Endothelial cell of umbilical vein (primary cell): ENCODE results near the gene ARSK. TPM values are rescaled to one million over a fixed set of nuclear protein-coding genes. Genes with fewer than 3 reads are reported as not detected.

ENCODE experiments used
- BruUV-seq: library from RNA; stranded (reverse); fragments of 400-500 nt; replicated peaks from 2 replicates; lab custom pipeline; 2021; lab: Mats Ljungman, UMichigan
- CTCF ChIA-PET: fragments of 300-600, 350-600 bp; sonication (Branson Sonifier 250); formaldehyde crosslinking; loops from one replicate; lab custom pipeline; 2021; ENCODE audit warnings: antibody characterized with exemption, inconsistent platforms; lab: Charles Lee
- POLR2A ChIA-PET: fragments of 300-600, 350-600 bp; sonication (Branson Sonifier 250); formaldehyde crosslinking; loops from one replicate; lab custom pipeline; 2021; ENCODE audit warnings: antibody characterized with exemption, inconsistent platforms; lab: Charles Lee
- DNase-seq: peaks from one replicate; pipeline ENCODE4 v3.0.0-alpha.2; 2011; ENCODE audit warnings: low read depth, low spot score
- FAIRE-seq: peaks from 2 replicates; lab custom pipeline; 2011; peaks lifted over from hg19 to GRCh38; lab: Jason Lieb, UNC
- H2AFZ ChIP-seq: 2 replicates; pipeline ENCODE4 v1.6.0; 2012; ENCODE audit warnings: low read depth, low read length, control low read depth, inconsistent platforms
- H3K27ac ChIP-seq: 2 replicates; pipeline ENCODE4 v1.5.1; 2011; ENCODE audit warnings: low read depth, mild to moderate bottlenecking, control low read depth, low read length, moderate library complexity; ENCODE audit not compliant: insufficient read depth
- H3K27me3 ChIP-seq, 2 experiments: 2 replicates each; pipeline versions ENCODE4 v1.6.0 to v1.6.1; 2011; ENCODE audit warnings: low read length in 2 of 2, mixed read lengths in 1 of 2; ENCODE audit not compliant: control insufficient read depth in 2 of 2, insufficient read depth in 2 of 2
- H3K36me3 ChIP-seq, 2 experiments: 2 replicates in 1 of 2; 3 replicates in 1 of 2; pipeline ENCODE4 v1.5.1; 2011; ENCODE audit warnings: low read length in 2 of 2, mild to moderate bottlenecking in 1 of 2, moderate library complexity in 1 of 2; ENCODE audit not compliant: control insufficient read depth in 2 of 2, insufficient read depth in 2 of 2; ENCODE audit errors: extremely low read depth in 1 of 2
- H3K4me1 ChIP-seq: 3 replicates; pipeline ENCODE4 v1.5.1; 2011; ENCODE audit warnings: mild to moderate bottlenecking, low read length; ENCODE audit not compliant: control insufficient read depth, insufficient read depth; ENCODE audit errors: extremely low read depth
- H3K4me2 ChIP-seq: 2 replicates; pipeline ENCODE4 v1.6.1; 2011; ENCODE audit warnings: low read length, control low read depth, mixed read lengths; ENCODE audit not compliant: insufficient read depth
- H3K4me3 ChIP-seq, 3 experiments: fragments of 200-600 bp in 1 of 3; sonication (generic), shearing (Covaris generic) in 1 of 3; replicated peaks in 1 of 3; 2 replicates each; pipeline ENCODE4 v1.5.1; 2011 to 2016; ENCODE audit warnings: control low read depth in 3 of 3, low read length in 3 of 3, mild to moderate bottlenecking in 2 of 3, inconsistent platforms in 1 of 3, low read depth in 1 of 3, moderate library complexity in 1 of 3; ENCODE audit not compliant: insufficient read depth in 1 of 3
- H3K79me2 ChIP-seq: 2 replicates; pipeline ENCODE4 v1.6.0; 2012; ENCODE audit warnings: low read length, inconsistent platforms; ENCODE audit not compliant: control insufficient read depth, insufficient read depth
- H3K9ac ChIP-seq: replicated peaks from 2 replicates; pipeline ENCODE3; 2011; ENCODE audit warnings: low read length, control low read depth; ENCODE audit not compliant: insufficient read depth; ENCODE audit errors: extremely low read depth
- H3K9me1 ChIP-seq: replicated peaks from 3 replicates; pipeline ENCODE4 v1.6.0; 2011; ENCODE audit warnings: mild to moderate bottlenecking, low read length; ENCODE audit not compliant: control insufficient read depth, insufficient read depth; ENCODE audit errors: extremely low read depth
- H3K9me3 ChIP-seq: replicated peaks from 2 replicates; pipeline ENCODE4 v1.5.1; 2012; ENCODE audit warnings: low read length, inconsistent platforms; ENCODE audit not compliant: control insufficient read depth, insufficient read depth
- H4K20me1 ChIP-seq: replicated peaks from 2 replicates; pipeline ENCODE3; 2011; ENCODE audit warnings: mild to moderate bottlenecking, low read length; ENCODE audit not compliant: control insufficient read depth, insufficient read depth; ENCODE audit errors: extremely low read depth
- CTCF ChIP-seq, 2 donors: IDR thresholded peaks; 1 replicate in 1 of 2; 2 replicates in 1 of 2; pipeline ENCODE4 v1.5.1; 2011; ENCODE audit warnings: low read length in 2 of 2, mild to moderate bottlenecking in 2 of 2, moderate library complexity in 2 of 2, control low read depth in 1 of 2, inconsistent platforms in 1 of 2, low read depth in 1 of 2; ENCODE audit not compliant: insufficient read depth in 1 of 2; ENCODE audit errors: extremely low read depth in 1 of 2
- EZH2 ChIP-seq: IDR thresholded peaks from 2 replicates; pipeline ENCODE4 v1.6.1; 2012; ENCODE audit warnings: borderline replicate concordance, low read depth, mild to moderate bottlenecking, moderate library complexity, low read length, inconsistent platforms; ENCODE audit not compliant: severe bottlenecking
- FOS ChIP-seq: IDR thresholded peaks from 2 replicates; pipeline ENCODE4 v1.6.1; 2011; ENCODE audit warnings: mild to moderate bottlenecking, low read length, moderate library complexity, borderline replicate concordance; ENCODE audit not compliant: insufficient read depth
- GATA2 ChIP-seq: IDR thresholded peaks from 2 replicates; pipeline ENCODE4 v1.7.0; 2011; ENCODE audit warnings: low read depth, mild to moderate bottlenecking, moderate library complexity, mixed read lengths, low read length; ENCODE audit not compliant: insufficient read length, insufficient read depth
- JUN ChIP-seq: IDR thresholded peaks from 2 replicates; pipeline ENCODE4 v1.6.1; 2011; ENCODE audit warnings: borderline replicate concordance, low read depth; ENCODE audit not compliant: insufficient read length, insufficient read depth
- MAX ChIP-seq: IDR thresholded peaks from 2 replicates; pipeline ENCODE4 v1.6.1; 2011; ENCODE audit not compliant: insufficient read depth, insufficient read length
- MYC ChIP-seq: IDR thresholded peaks from one replicate; pipeline ENCODE4 v1.6.1; 2011; ENCODE audit warnings: mild to moderate bottlenecking, low read depth, low read length
- POLR2A ChIP-seq: IDR thresholded peaks from 2 replicates; pipeline ENCODE4 v1.6.1; 2012; ENCODE audit warnings: low read depth, mild to moderate bottlenecking, control low read depth, low read length
- POLR2AphosphoS5 ChIP-seq: IDR thresholded peaks from 2 replicates; pipeline ENCODE4 v1.6.1; 2012; ENCODE audit warnings: low read depth, mild to moderate bottlenecking, control low read depth, low read length, moderate library complexity; ENCODE audit not compliant: insufficient read depth
- dilution Hi-C: fragments of 300-500 bp; cut with MboI; formaldehyde crosslinking; loops from one replicate; pipeline ENCODE4 v1.15.0; 2019; ENCODE audit warnings: low sequenced_read_pairs; ENCODE audit not compliant: extremely low pct_ligation_motif_present
- intact Hi-C: fragments of 100-400 bp; cut with micrococcal nuclease; formaldehyde crosslinking; loops from one replicate; pipeline ENCODE4 v1.10.0; 2022
- polyA plus RNA-seq, 4 experiments: library from polyadenylated mRNA; depleted of rRNA in 3 of 4; stranded (reverse) in 3 of 4; unstranded in 1 of 4; fragments of >200 nt; gene quantifications; 2 replicates each; pipeline versions ENCODE4 v1.2.1 to v1.2.3, GENCODE V29; 2011 to 2012; ENCODE audit warnings: missing spikeins in 1 of 4
- total RNA-seq: library from RNA; stranded (reverse); gene quantifications from 2 replicates; pipeline ENCODE4 v1.2.3, GENCODE V29; 2021

ARSK gene
- total and polyA plus RNA-seq, 2 donors (not counting 3 experiments of a cell fraction or from before 2014, with no cell fraction given) = 3.7 to 4.9 TPM

DNA sequence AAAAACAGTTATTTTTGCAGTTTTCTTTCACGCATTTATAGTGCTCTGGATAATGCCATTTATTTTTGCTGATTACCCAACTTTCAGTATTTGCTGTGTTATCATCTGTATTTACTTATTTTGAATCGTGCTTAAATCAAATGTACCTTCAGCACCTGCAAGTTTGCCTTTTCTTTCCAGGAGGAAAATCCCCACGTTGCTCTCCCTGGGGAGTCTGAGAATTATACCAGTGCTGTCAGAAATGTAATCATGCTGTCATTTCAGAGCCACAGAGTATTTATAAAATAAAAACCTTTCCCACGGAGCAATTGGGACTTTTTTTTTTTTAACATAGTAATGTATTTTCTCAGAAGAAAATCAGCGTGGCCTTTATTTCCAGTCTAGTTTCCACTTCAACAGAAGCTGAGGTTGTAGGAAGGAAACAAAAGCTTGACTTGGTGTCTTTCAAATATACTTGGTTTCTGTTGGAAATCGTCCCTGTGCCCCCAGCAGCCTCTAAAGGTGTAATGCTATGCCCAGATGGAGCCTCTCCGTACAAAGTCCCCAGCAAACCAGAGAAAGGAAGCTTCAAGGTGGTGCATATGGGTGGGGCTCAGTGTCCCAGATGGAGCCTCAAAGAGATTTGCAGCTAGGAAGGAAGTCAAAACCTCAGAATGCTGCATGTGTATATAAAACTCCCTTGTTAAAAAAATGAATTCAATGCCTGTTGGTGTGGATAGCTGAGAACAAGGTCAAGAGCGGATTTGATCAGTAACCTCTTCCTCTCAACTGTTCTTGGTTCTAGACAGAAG, 67.1 kb downstream of the ARSK start:
- TF ChIP-seq MAX = no peak
- TF ChIP-seq EZH2 = no peak
- TF ChIP-seq CTCF (IDR thresholded peaks at IDR 0.05; ENCODE audit: extremely low read depth in 1 of 2, insufficient read depth in 1 of 2, low read depth in 1 of 2, low read length in 2 of 2) = no peak
- no peak for TF ChIP-seq FOS
- no peak for TF ChIP-seq POLR2AphosphoS5
- no peak for TF ChIP-seq JUN
- no peak for TF ChIP-seq GATA2
- TF ChIP-seq MYC = no peak
- TF ChIP-seq POLR2A = no peak
- no peak overlapping the region for H3K4me3 ChIP-seq
- no peak overlapping the region for H3K27ac ChIP-seq
- no peak overlapping the region for H3K4me2 ChIP-seq
- dilution Hi-C loops = no loop called here
- H3K9ac ChIP-seq = no peak overlapping the region
- H2AFZ ChIP-seq = no peak overlapping the region
- H3K79me2 ChIP-seq = no peaks in the 10 kb centered on the region
- H4K20me1 ChIP-seq = no peaks in the 10 kb centered on the region
- no TSS peak for BruUV-seq
- FAIRE-seq (no peak), DNase-seq (no peak)
- H3K9me1 ChIP-seq = no peaks in the 10 kb centered on the region
- H3K4me1 ChIP-seq = peaks cover 23% of the 10 kb centered on the region
- ChIA-PET CTCF (interaction anchor here (1.1 to 1.9 kb wide), 5 partner anchors 9 to 159 kb away, joined by 4 to 10 read pairs (median 5); partner anchors contain the start of genes ARSK, RFESD and SKIC3), POLR2A (no interaction called here)
- H3K9me3 ChIP-seq = no peaks in the 10 kb centered on the region
- intact Hi-C loops = loop anchor here (1.0 kb wide), 2 partner anchors 9 to 24 kb away; partner anchors contain the start of gene RFESD
- no peaks in the 10 kb centered on the region for H3K36me3 ChIP-seq
- H3K27me3 ChIP-seq = no peaks in the 10 kb centered on the region
